Endothelial cell of umbilical vein (primary cell): Measurements from ENCODE around the gene ZNRF3. TPM values are rescaled to one million over a fixed set of nuclear protein-coding genes. Genes with fewer than 3 reads are reported as not detected.

Source experiments
- BruUV-seq: library from RNA; stranded (reverse); fragments of 400-500 nt; replicated peaks from 2 replicates; lab custom pipeline; 2021; lab: Mats Ljungman, UMichigan
- CTCF ChIA-PET: fragments of 300-600, 350-600 bp; sonication (Branson Sonifier 250); formaldehyde crosslinking; loops from one replicate; lab custom pipeline; 2021; ENCODE audit warnings: antibody characterized with exemption, inconsistent platforms; lab: Charles Lee
- POLR2A ChIA-PET: fragments of 300-600, 350-600 bp; sonication (Branson Sonifier 250); formaldehyde crosslinking; loops from one replicate; lab custom pipeline; 2021; ENCODE audit warnings: antibody characterized with exemption, inconsistent platforms; lab: Charles Lee
- DNase-seq: peaks from one replicate; pipeline ENCODE4 v3.0.0-alpha.2; 2011; ENCODE audit warnings: low read depth, low spot score
- FAIRE-seq: peaks from 2 replicates; lab custom pipeline; 2011; peaks lifted over from hg19 to GRCh38; lab: Jason Lieb, UNC
- H2AFZ ChIP-seq: 2 replicates; pipeline ENCODE4 v1.6.0; 2012; ENCODE audit warnings: low read depth, low read length, control low read depth, inconsistent platforms
- H3K27ac ChIP-seq: 2 replicates; pipeline ENCODE4 v1.5.1; 2011; ENCODE audit warnings: low read depth, mild to moderate bottlenecking, control low read depth, low read length, moderate library complexity; ENCODE audit not compliant: insufficient read depth
- H3K27me3 ChIP-seq, 2 experiments: 2 replicates each; pipeline versions ENCODE4 v1.6.0 to v1.6.1; 2011; ENCODE audit warnings: low read length in 2 of 2, mixed read lengths in 1 of 2; ENCODE audit not compliant: control insufficient read depth in 2 of 2, insufficient read depth in 2 of 2
- H3K36me3 ChIP-seq, 2 experiments: 2 replicates in 1 of 2; 3 replicates in 1 of 2; pipeline ENCODE4 v1.5.1; 2011; ENCODE audit warnings: low read length in 2 of 2, mild to moderate bottlenecking in 1 of 2, moderate library complexity in 1 of 2; ENCODE audit not compliant: control insufficient read depth in 2 of 2, insufficient read depth in 2 of 2; ENCODE audit errors: extremely low read depth in 1 of 2
- H3K4me1 ChIP-seq: 3 replicates; pipeline ENCODE4 v1.5.1; 2011; ENCODE audit warnings: mild to moderate bottlenecking, low read length; ENCODE audit not compliant: control insufficient read depth, insufficient read depth; ENCODE audit errors: extremely low read depth
- H3K4me2 ChIP-seq: 2 replicates; pipeline ENCODE4 v1.6.1; 2011; ENCODE audit warnings: low read length, control low read depth, mixed read lengths; ENCODE audit not compliant: insufficient read depth
- H3K4me3 ChIP-seq, 3 experiments: fragments of 200-600 bp in 1 of 3; sonication (generic), shearing (Covaris generic) in 1 of 3; replicated peaks in 1 of 3; 2 replicates each; pipeline ENCODE4 v1.5.1; 2011 to 2016; ENCODE audit warnings: control low read depth in 3 of 3, low read length in 3 of 3, mild to moderate bottlenecking in 2 of 3, inconsistent platforms in 1 of 3, low read depth in 1 of 3, moderate library complexity in 1 of 3; ENCODE audit not compliant: insufficient read depth in 1 of 3
- H3K79me2 ChIP-seq: 2 replicates; pipeline ENCODE4 v1.6.0; 2012; ENCODE audit warnings: low read length, inconsistent platforms; ENCODE audit not compliant: control insufficient read depth, insufficient read depth
- H3K9ac ChIP-seq: replicated peaks from 2 replicates; pipeline ENCODE3; 2011; ENCODE audit warnings: low read length, control low read depth; ENCODE audit not compliant: insufficient read depth; ENCODE audit errors: extremely low read depth
- H3K9me1 ChIP-seq: replicated peaks from 3 replicates; pipeline ENCODE4 v1.6.0; 2011; ENCODE audit warnings: mild to moderate bottlenecking, low read length; ENCODE audit not compliant: control insufficient read depth, insufficient read depth; ENCODE audit errors: extremely low read depth
- H3K9me3 ChIP-seq: replicated peaks from 2 replicates; pipeline ENCODE4 v1.5.1; 2012; ENCODE audit warnings: low read length, inconsistent platforms; ENCODE audit not compliant: control insufficient read depth, insufficient read depth
- H4K20me1 ChIP-seq: replicated peaks from 2 replicates; pipeline ENCODE3; 2011; ENCODE audit warnings: mild to moderate bottlenecking, low read length; ENCODE audit not compliant: control insufficient read depth, insufficient read depth; ENCODE audit errors: extremely low read depth
- FOS ChIP-seq: IDR thresholded peaks from 2 replicates; pipeline ENCODE4 v1.6.1; 2011; ENCODE audit warnings: mild to moderate bottlenecking, low read length, moderate library complexity, borderline replicate concordance; ENCODE audit not compliant: insufficient read depth
- GATA2 ChIP-seq: IDR thresholded peaks from 2 replicates; pipeline ENCODE4 v1.7.0; 2011; ENCODE audit warnings: low read depth, mild to moderate bottlenecking, moderate library complexity, mixed read lengths, low read length; ENCODE audit not compliant: insufficient read length, insufficient read depth
- JUN ChIP-seq: IDR thresholded peaks from 2 replicates; pipeline ENCODE4 v1.6.1; 2011; ENCODE audit warnings: borderline replicate concordance, low read depth; ENCODE audit not compliant: insufficient read length, insufficient read depth
- POLR2A ChIP-seq: IDR thresholded peaks from 2 replicates; pipeline ENCODE4 v1.6.1; 2012; ENCODE audit warnings: low read depth, mild to moderate bottlenecking, control low read depth, low read length
- POLR2AphosphoS5 ChIP-seq: IDR thresholded peaks from 2 replicates; pipeline ENCODE4 v1.6.1; 2012; ENCODE audit warnings: low read depth, mild to moderate bottlenecking, control low read depth, low read length, moderate library complexity; ENCODE audit not compliant: insufficient read depth
- dilution Hi-C: fragments of 300-500 bp; cut with MboI; formaldehyde crosslinking; loops from one replicate; pipeline ENCODE4 v1.15.0; 2019; ENCODE audit warnings: low sequenced_read_pairs; ENCODE audit not compliant: extremely low pct_ligation_motif_present
- intact Hi-C: fragments of 100-400 bp; cut with micrococcal nuclease; formaldehyde crosslinking; loops from one replicate; pipeline ENCODE4 v1.10.0; 2022
- polyA plus RNA-seq, 4 experiments: library from polyadenylated mRNA; depleted of rRNA in 3 of 4; stranded (reverse) in 3 of 4; unstranded in 1 of 4; fragments of >200 nt; gene quantifications; 2 replicates each; pipeline versions ENCODE4 v1.2.1 to v1.2.3, GENCODE V29; 2011 to 2012; ENCODE audit warnings: missing spikeins in 1 of 4
- total RNA-seq: library from RNA; stranded (reverse); gene quantifications from 2 replicates; pipeline ENCODE4 v1.2.3, GENCODE V29; 2021

ZNRF3 gene
- total and polyA plus RNA-seq, 2 donors (not counting 3 experiments of a cell fraction or from before 2014, with no cell fraction given): 2.7 to 5.2 TPM

- Histone ChIP-seq H3K4me1 (no peaks in the 10 kb centered on the region), H3K4me2 (no peak overlapping the region), H3K27ac (no peak overlapping the region), H3K9ac (no peak overlapping the region), H3K9me3 (no peaks in the 10 kb centered on the region), H3K36me3 (no peaks in the 10 kb centered on the region), H3K79me2 (no peaks in the 10 kb centered on the region), H3K9me1 (no peaks in the 10 kb centered on the region), H3K4me3 (no peak overlapping the region), H3K27me3 (no peaks in the 10 kb centered on the region), H4K20me1 (no peaks in the 10 kb centered on the region), H2AFZ (no peak overlapping the region)
- DNase-seq (no peak), FAIRE-seq (no peak)
- CTCF ChIA-PET: interaction anchor here (1.1 kb wide), 1 partner anchor 84 kb away, joined by 3 read pairs; no protein-coding TSS in a partner anchor
- TF ChIP-seq POLR2AphosphoS5 (no peak), JUN (no peak), POLR2A (no peak), GATA2 (no peak)
- intact Hi-C loops: no loop called here
- no TSS peak for BruUV-seq
- POLR2A ChIA-PET: no interaction called here
- dilution Hi-C loops: no loop called here
These were observed 73.1 kb downstream of the ZNRF3 start for GRCh38 chr22:28956506-28956905.

- CTCF ChIA-PET: no interaction called here
These were observed 75.2 kb downstream of the ZNRF3 start for GRCh38 chr22:28958611-28959010.

More at GRCh38 chr22:28958611-28959010, 75.2 kb downstream of the ZNRF3 start:
- no peak for TF ChIP-seq FOS
- DNase-seq: no peak
- BruUV-seq: no TSS peak
- no peaks in the 10 kb centered on the region for H3K36me3 ChIP-seq
- H3K4me3 ChIP-seq: no peak overlapping the region
- H2AFZ ChIP-seq: no peak overlapping the region
- H3K9me3 ChIP-seq: no peaks in the 10 kb centered on the region
- H3K9me1 ChIP-seq: no peaks in the 10 kb centered on the region
- POLR2A ChIA-PET: no interaction called here
- H3K4me1 ChIP-seq: no peaks in the 10 kb centered on the region
- no peaks in the 10 kb centered on the region for H3K27me3 ChIP-seq
- dilution Hi-C loops (no loop called here), intact Hi-C loops (no loop called here)
- no peaks in the 10 kb centered on the region for H3K79me2 ChIP-seq
- no peak overlapping the region for H3K9ac ChIP-seq
- no peak overlapping the region for H3K27ac ChIP-seq
- FAIRE-seq: no peak
- H3K4me2 ChIP-seq: no peak overlapping the region
- H4K20me1 ChIP-seq: no peaks in the 10 kb centered on the region
